K562 (cell line): ENCODE data around the gene PTPRO. TPM values are rescaled to one million over a fixed set of nuclear protein-coding genes. Genes with fewer than 3 reads are reported as not detected.

ENCODE experiments used
- ATAC-seq: fragments of 200-7000 bp; cut with Tn5 transposase; 3 replicates; pipeline ENCODE4 v1.9.1; 2020; ENCODE audit warnings: moderate library complexity
- BruUV-seq: library from RNA; stranded (reverse); fragments of 400-500 nt; replicated peaks from 2 replicates; lab custom pipeline; 2021; lab: Mats Ljungman, UMichigan
- CTCF ChIA-PET: fragments of 300-600 bp; formaldehyde crosslinking; extraction: SDS; loops from one replicate; lab custom pipeline; 2021; ENCODE audit warnings: low intra/inter-chr PET ratio; lab: Yijun Ruan, JAX
- POLR2A ChIA-PET: fragments of 300-600, 350-650 bp; sonication (Branson Sonifier 250); formaldehyde crosslinking; extraction: SDS; loops from one replicate; lab custom pipeline; 2021; ENCODE audit warnings: antibody characterized with exemption, inconsistent platforms; lab: Yijun Ruan, JAX
- DNase-seq, 4 experiments: peaks; one replicate each; pipeline versions ENCODE4 v3.0.0 to v3.0.0-alpha.2; 2011 to 2018; ENCODE audit warnings: low spot score in 3 of 4, mixed read lengths in 3 of 4; ENCODE audit errors: extremely low read depth in 1 of 4
- FAIRE-seq: peaks from 2 replicates; lab custom pipeline; 2011; peaks lifted over from hg19 to GRCh38; lab: Jason Lieb, UNC
- H2AFZ ChIP-seq: 2 replicates; pipeline ENCODE4 v1.6.0; 2011; ENCODE audit warnings: low read depth, low read length, control low read depth, inconsistent platforms
- H3K27ac ChIP-seq: fragments of 200-600 bp; 3 replicates; pipeline ENCODE4 v1.8.0; 2011; ENCODE audit warnings: low read depth, mild to moderate bottlenecking, control low read depth, inconsistent platforms, low read length, moderate library complexity, mixed read lengths; ENCODE audit errors: extremely low read depth
- H3K27me3 ChIP-seq, 2 experiments: fragments of 300-600 bp in 1 of 2; 2 replicates in 1 of 2; 3 replicates in 1 of 2; pipeline versions ENCODE4 v1.6.0 to v1.8.0; 2011; ENCODE audit warnings: inconsistent platforms in 2 of 2, low read length in 2 of 2, mild to moderate bottlenecking in 1 of 2, mixed read lengths in 1 of 2, moderate library complexity in 1 of 2; ENCODE audit not compliant: control insufficient read depth in 2 of 2, insufficient read depth in 2 of 2
- H3K36me3 ChIP-seq: fragments of 300-600 bp; 3 replicates; pipeline ENCODE4 v1.8.0; 2011; ENCODE audit warnings: mild to moderate bottlenecking, low read length, inconsistent platforms; ENCODE audit not compliant: control insufficient read depth, insufficient read depth
- H3K4me1 ChIP-seq, 2 experiments: fragments of 200-600 bp in 1 of 2; replicated peaks in 1 of 2; 2 replicates in 1 of 2; 3 replicates in 1 of 2; pipeline versions ENCODE4 v1.5.1 to v1.8.0; 2011; ENCODE audit warnings: inconsistent platforms in 2 of 2, low read length in 2 of 2, mild to moderate bottlenecking in 1 of 2, mixed read lengths in 1 of 2, moderate library complexity in 1 of 2; ENCODE audit not compliant: control insufficient read depth in 2 of 2, insufficient read depth in 2 of 2
- H3K4me2 ChIP-seq: 2 replicates; pipeline ENCODE4 v1.6.1; 2011; ENCODE audit warnings: low read length, control low read depth, inconsistent platforms, mixed read lengths; ENCODE audit not compliant: insufficient read depth
- H3K4me3 ChIP-seq: fragments of 200-600 bp; sonication (generic), shearing (Covaris generic); 2 replicates; pipeline ENCODE4 v1.5.1; 2016; ENCODE audit warnings: control low read depth, inconsistent platforms
- H3K79me2 ChIP-seq: fragments of 200-600 bp; 3 replicates; pipeline ENCODE4 v1.8.0; 2011; ENCODE audit warnings: low read length, inconsistent platforms; ENCODE audit not compliant: control insufficient read depth, insufficient read depth
- H3K9ac ChIP-seq, 2 experiments: 2 replicates each; pipeline versions ENCODE4 v1.6.0 to v1.6.1; 2011; ENCODE audit warnings: low read depth in 2 of 2, low read length in 2 of 2, control low read depth in 1 of 2, inconsistent platforms in 1 of 2, mild to moderate bottlenecking in 1 of 2, mixed read lengths in 1 of 2; ENCODE audit not compliant: insufficient read depth in 1 of 2
- H3K9me1 ChIP-seq: one replicate; pipeline ENCODE4 v1.6.0; 2011; ENCODE audit warnings: inconsistent platforms, mild to moderate bottlenecking, low read length, moderate library complexity; ENCODE audit not compliant: control insufficient read depth, insufficient read depth
- H3K9me3 ChIP-seq: replicated peaks from 2 replicates; pipeline ENCODE4 v1.5.1; 2011; ENCODE audit warnings: low read depth, low read length, inconsistent platforms; ENCODE audit not compliant: control insufficient read depth, insufficient read depth
- H4K20me1 ChIP-seq: replicated peaks from 2 replicates; pipeline ENCODE4 v1.6.1; 2011; ENCODE audit warnings: low read length, inconsistent platforms, mixed read lengths; ENCODE audit not compliant: control insufficient read depth, insufficient read depth
- BRF1 ChIP-seq: IDR thresholded peaks from 3 replicates; pipeline ENCODE4 v1.6.1; 2011; ENCODE audit warnings: borderline replicate concordance, mild to moderate bottlenecking; ENCODE audit not compliant: insufficient read length; ENCODE audit errors: extremely low read depth
- HMBOX1 ChIP-seq: sonication (generic); IDR thresholded peaks from 2 replicates; pipeline ENCODE4 v1.6.1; 2016
- KLF10 ChIP-seq: fragments of 250-450 bp; sonication (Bioruptor Pico); IDR thresholded peaks from 2 replicates; pipeline ENCODE4 v1.6.1; 2021; ENCODE audit warnings: matching md5 sums
- NCOA1 ChIP-seq: fragments of 450-650 bp; IDR thresholded peaks from 2 replicates; pipeline ENCODE4 v1.6.1; 2016; ENCODE audit warnings: low read depth
- TAF7 ChIP-seq: fragments of 450-650 bp; IDR thresholded peaks from 2 replicates; pipeline ENCODE4 v1.6.1; 2016; ENCODE audit warnings: missing genetic modification characterization, missing compliant biosample characterization
- TBP ChIP-seq: optimal IDR thresholded peaks from 2 replicates; pipeline ENCODE3; 2011; ENCODE audit warnings: low read depth, low read length, improper control_type of control experiment
- TFAM ChIP-seq: fragments of 250-450 bp; sonication (Bioruptor Pico); conservative IDR thresholded peaks from 2 replicates; pipeline ENCODE4 v1.5.0; 2021; ENCODE audit warnings: mild to moderate bottlenecking, moderate library complexity
- YBX1 ChIP-seq: fragments of 450-650 bp; IDR thresholded peaks from 2 replicates; pipeline ENCODE4 v1.7.1; 2016; ENCODE audit warnings: mild to moderate bottlenecking
- ZFP1 ChIP-seq: fragments of 450-650 bp; formaldehyde crosslinking; IDR thresholded peaks from 2 replicates; pipeline ENCODE4 v1.4.0; 2020; ENCODE audit warnings: mild to moderate bottlenecking, mixed read lengths
- ZNF121 ChIP-seq: sonication (generic); formaldehyde crosslinking; conservative IDR thresholded peaks from 2 replicates; pipeline ENCODE4 v1.8.0; 2022; ENCODE audit warnings: missing genetic modification reagents
- ZNF324 ChIP-seq: fragments of 250-450 bp; sonication (Bioruptor Pico); IDR thresholded peaks from 2 replicates; pipeline ENCODE4 v1.4.0; 2020; ENCODE audit warnings: mild to moderate bottlenecking
- ZNF551 ChIP-seq: fragments of 250-450 bp; sonication (Bioruptor Pico); IDR thresholded peaks from 2 replicates; pipeline ENCODE4 v1.5.0; 2021; ENCODE audit warnings: mild to moderate bottlenecking, moderate library complexity
- ZNF561 ChIP-seq: fragments of 450-650 bp; formaldehyde crosslinking; conservative IDR thresholded peaks from 2 replicates; pipeline ENCODE4 v1.4.0; 2020; ENCODE audit warnings: mild to moderate bottlenecking, moderate library complexity
- WGBS: fragments of 100-300 bp; shearing (Covaris generic); methylation state at CpG from one replicate; pipeline ENCODE4 v1.1.6; 2016; ENCODE audit warnings: low coverage, mixed read lengths; ENCODE audit not compliant: insufficient coverage; ENCODE audit errors: missing lambda C conversion rate; 5-methylcytosine and 5-hydroxymethylcytosine counted together
- in situ Hi-C: fragments of 300-500 bp; cut with MboI; formaldehyde crosslinking; loops from 4 replicates; pipeline ENCODE4 v1.15.0; 2018; ENCODE audit warnings: inconsistent platforms, mixed read lengths
- intact Hi-C: fragments of 100-400 bp; cut with micrococcal nuclease; formaldehyde crosslinking; loops from 2 replicates; pipeline ENCODE4 v1.14.2; 2022
- polyA plus RNA-seq, 8 experiments: library from polyadenylated mRNA; depleted of rRNA in 4 of 8; stranded (reverse) in 5 of 8; unstranded in 3 of 8; fragments of >200 nt; fragmentation: Nextera tagmentation in 2 of 8; fragmentation: Illumina TruSeq in 1 of 8; extraction: Ambion mirVana in 2 of 8; extraction: Trizol in 1 of 8; gene quantifications; 2 replicates each; pipeline versions ENCODE4 v1.2.1 to v1.2.3, GENCODE V29; 2011 to 2014; ENCODE audit warnings: inconsistent platforms in 1 of 8, missing spikeins in 1 of 8
- total RNA-seq, 7 experiments: library from RNA; depleted of rRNA in 6 of 7; stranded (reverse); fragments of >200 nt in 6 of 7; fragmentation: Illumina TruSeq in 2 of 7; extraction: Trizol in 2 of 7; gene quantifications; 2 replicates each; pipeline versions ENCODE4 v1.2.1 to v1.2.3, GENCODE V29; 2011 to 2021; ENCODE audit warnings: low replicate concordance in 1 of 7
- TF ChIP-seq, protein P1 (sequence below): fragments of 150-350 bp; conservative IDR thresholded peaks from 2 replicates; pipeline ENCODE4 v1.6.1; 2014; ENCODE audit warnings: low read length
- TF ChIP-seq, protein P2 (sequence below): fragments of 250-450 bp; sonication (Bioruptor Pico); IDR thresholded peaks from 2 replicates; pipeline ENCODE4 v1.6.1; 2021; ENCODE audit warnings: mild to moderate bottlenecking

Gene PTPRO
- total and polyA plus RNA-seq, 9 of the 15 experiments (the other 6 are each of a cell fraction or from before 2014, with no cell fraction given), result 0.22 TPM; not detected in 8

- no peak overlapping the region for H3K27ac ChIP-seq
- no peak overlapping the region for H3K4me3 ChIP-seq
- FAIRE-seq (no peak), ATAC-seq (no peak), DNase-seq (no peak)
- H3K4me2 ChIP-seq, result no peak overlapping the region
- no peaks in the 10 kb centered on the region for H3K9me1 ChIP-seq
- H2AFZ ChIP-seq, result no peak overlapping the region
- WGBS, result 0% methylated on average over 4 of the region's 4 CpGs
- in situ Hi-C loops, result no loop called here
- H3K36me3 ChIP-seq, result no peaks in the 10 kb centered on the region
- H3K9me3 ChIP-seq, result no peaks in the 10 kb centered on the region
- ChIA-PET POLR2A (no interaction called here), CTCF (no interaction called here)
- H3K4me1 ChIP-seq, result no peaks in the 10 kb centered on the region
- no peak overlapping the region for H3K9ac ChIP-seq
- no peak for TF ChIP-seq BRF1
- no peak for TF ChIP-seq NCOA1
- TF ChIP-seq YBX1, result no peak
- no peak for TF ChIP-seq ZNF551
- no peak for TF ChIP-seq ZNF324 (CRISPR knock-in tag)
- no peaks in the 10 kb centered on the region for H4K20me1 ChIP-seq
- intact Hi-C loops, result no loop called here
- H3K27me3 ChIP-seq, result no peaks in the 10 kb centered on the region
- H3K79me2 ChIP-seq, result no peaks in the 10 kb centered on the region
- BruUV-seq, result no TSS peak
Observed at GRCh38 chr12:15444523-15444922, 122.2 kb downstream of the PTPRO start.

- ChIA-PET POLR2A (no interaction called here), CTCF (no interaction called here)
- BruUV-seq, result no TSS peak
- in situ Hi-C loops, result no loop called here
- ATAC-seq (no peak), DNase-seq (no peak), FAIRE-seq (no peak)
- H4K20me1 ChIP-seq, result no peaks in the 10 kb centered on the region
- no peaks in the 10 kb centered on the region for H3K4me1 ChIP-seq
- H3K27ac ChIP-seq, result no peak overlapping the region
- H3K4me3 ChIP-seq, result no peak overlapping the region
- H3K9ac ChIP-seq, result no peak overlapping the region
- H3K9me1 ChIP-seq, result no peaks in the 10 kb centered on the region
- 0% methylated on average over 4 of the region's 4 CpGs for WGBS
- H3K79me2 ChIP-seq, result no peaks in the 10 kb centered on the region
- intact Hi-C loops, result no loop called here
- H3K4me2 ChIP-seq, result no peak overlapping the region
- no peaks in the 10 kb centered on the region for H3K36me3 ChIP-seq
- H3K9me3 ChIP-seq, result no peaks in the 10 kb centered on the region
- H2AFZ ChIP-seq, result no peak overlapping the region
- H3K27me3 ChIP-seq, result no peaks in the 10 kb centered on the region
- TF ChIP-seq TAF7 (tag) (no peak), ZFP1 (CRISPR knock-in tag) (no peak), ZNF121 (CRISPR knock-in tag) (no peak), KLF10 (CRISPR knock-in tag) (no peak), TFAM (CRISPR knock-in tag) (no peak), ZNF561 (no peak), HMBOX1 (no peak), TBP (no peak)
- TF ChIP-seq, protein P1, sequence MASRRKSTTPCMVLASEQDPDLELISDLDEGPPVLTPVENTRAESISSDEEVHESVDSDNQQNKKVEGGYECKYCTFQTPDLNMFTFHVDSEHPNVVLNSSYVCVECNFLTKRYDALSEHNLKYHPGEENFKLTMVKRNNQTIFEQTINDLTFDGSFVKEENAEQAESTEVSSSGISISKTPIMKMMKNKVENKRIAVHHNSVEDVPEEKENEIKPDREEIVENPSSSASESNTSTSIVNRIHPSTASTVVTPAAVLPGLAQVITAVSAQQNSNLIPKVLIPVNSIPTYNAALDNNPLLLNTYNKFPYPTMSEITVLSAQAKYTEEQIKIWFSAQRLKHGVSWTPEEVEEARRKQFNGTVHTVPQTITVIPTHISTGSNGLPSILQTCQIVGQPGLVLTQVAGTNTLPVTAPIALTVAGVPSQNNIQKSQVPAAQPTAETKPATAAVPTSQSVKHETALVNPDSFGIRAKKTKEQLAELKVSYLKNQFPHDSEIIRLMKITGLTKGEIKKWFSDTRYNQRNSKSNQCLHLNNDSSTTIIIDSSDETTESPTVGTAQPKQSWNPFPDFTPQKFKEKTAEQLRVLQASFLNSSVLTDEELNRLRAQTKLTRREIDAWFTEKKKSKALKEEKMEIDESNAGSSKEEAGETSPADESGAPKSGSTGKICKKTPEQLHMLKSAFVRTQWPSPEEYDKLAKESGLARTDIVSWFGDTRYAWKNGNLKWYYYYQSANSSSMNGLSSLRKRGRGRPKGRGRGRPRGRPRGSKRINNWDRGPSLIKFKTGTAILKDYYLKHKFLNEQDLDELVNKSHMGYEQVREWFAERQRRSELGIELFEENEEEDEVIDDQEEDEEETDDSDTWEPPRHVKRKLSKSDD, result no peak
- TF ChIP-seq, protein P2, sequence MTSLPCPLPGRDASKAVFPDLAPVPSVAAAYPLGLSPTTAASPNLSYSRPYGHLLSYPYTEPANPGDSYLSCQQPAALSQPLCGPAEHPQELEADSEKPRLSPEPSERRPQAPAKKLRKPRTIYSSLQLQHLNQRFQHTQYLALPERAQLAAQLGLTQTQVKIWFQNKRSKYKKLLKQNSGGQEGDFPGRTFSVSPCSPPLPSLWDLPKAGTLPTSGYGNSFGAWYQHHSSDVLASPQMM, result no peak
Observed at GRCh38 chr12:15446807-15447206, 124.5 kb downstream of the PTPRO start.
